ENCODE measurements around the gene C17orf100.
"Not testable (repeated sequence)": the region's sequence is repeated elsewhere in the genome, so short reads cannot be mapped to it uniquely, and the experiment has no call there.

C17orf100 gene

DNA sequence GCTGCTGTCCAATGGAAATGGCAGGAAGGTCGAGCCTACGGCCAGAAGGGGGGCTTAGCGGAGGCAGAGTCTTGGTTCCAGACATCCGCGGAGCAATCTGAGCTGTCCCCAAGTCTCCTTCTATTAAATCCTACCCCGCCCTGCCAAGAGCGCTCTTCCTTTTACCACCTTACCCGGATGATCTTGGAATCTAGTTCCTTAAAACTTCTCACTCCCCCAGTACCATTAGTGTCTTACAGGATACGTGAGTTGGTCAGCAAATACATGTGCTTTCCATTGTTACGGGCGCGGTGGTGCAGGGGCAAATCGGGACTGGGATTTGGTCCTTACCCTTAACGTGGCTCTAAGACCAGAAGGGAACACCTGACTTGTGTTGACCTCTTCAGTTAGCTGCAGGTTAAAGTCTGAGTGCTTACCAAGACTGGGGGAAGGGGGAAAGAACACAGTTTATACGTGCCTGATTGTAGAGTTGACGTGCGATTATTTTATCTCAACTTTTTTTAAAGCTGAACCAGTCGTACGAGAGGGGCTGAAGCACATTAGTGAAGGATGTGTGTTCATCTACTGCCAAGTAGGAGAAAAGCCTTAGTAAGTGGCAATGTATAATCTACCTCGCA lies 10.2 kb upstream of the C17orf100 start:
- no peak for DNase-seq (ENCODE audit: low read depth in 2 of 2)

DNA sequence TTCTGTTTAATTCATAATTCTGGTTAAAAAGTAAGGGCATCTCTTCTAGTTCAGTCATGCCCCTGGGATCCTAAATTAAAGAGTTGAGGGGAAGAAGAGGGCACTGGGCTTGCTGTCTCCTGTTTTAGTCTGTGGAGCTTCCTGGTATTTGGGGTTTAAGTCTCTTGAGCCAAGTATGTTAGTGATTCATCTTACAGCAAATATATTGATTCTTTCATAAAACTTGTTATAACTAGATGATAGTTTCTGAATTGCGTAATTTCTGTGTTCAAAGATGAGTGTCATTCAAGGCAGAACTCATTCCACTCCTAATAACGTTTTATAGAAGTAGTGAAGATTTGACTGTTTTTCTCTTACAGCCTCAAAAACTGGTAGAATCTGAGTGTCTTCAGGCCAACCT lies 9.0 kb upstream of the C17orf100 start:
- no peak for DNase-seq (ENCODE audit: low read depth in 2 of 2)

DNA sequence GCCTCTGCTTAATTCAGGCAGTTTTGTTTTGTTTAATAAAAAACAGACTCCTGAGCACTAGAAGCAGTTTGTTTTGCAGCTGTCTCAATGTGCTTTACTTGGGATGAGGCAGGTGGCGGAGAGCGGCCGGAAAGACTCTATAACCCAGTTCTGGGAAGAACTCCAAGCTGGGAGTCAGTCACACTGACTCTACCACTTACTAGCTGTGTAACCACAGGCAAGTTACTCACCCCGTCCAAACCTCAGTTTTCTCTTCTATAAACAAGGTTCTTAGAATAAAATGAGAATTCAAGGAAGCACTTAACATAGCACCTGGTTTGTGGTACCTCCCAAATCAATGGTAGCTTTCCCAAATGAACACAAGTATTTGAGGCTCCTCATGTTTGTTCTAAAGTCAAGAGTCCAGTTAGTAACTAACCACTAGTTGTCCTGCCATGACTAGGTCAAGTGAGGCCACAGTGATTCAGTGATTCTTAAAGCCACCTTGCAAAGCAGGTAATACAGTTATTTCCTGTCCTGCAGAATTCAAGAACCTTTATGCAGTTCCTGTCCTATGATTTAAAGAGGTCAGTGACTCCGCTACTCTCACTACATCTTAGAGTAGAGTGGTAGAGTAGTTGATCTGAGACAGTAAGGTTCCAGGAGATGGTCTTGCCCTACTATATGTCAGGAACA lies 8.0 kb upstream of the C17orf100 start:
- DNase-seq (ENCODE audit: low read depth in 2 of 2), result no peak

DNA sequence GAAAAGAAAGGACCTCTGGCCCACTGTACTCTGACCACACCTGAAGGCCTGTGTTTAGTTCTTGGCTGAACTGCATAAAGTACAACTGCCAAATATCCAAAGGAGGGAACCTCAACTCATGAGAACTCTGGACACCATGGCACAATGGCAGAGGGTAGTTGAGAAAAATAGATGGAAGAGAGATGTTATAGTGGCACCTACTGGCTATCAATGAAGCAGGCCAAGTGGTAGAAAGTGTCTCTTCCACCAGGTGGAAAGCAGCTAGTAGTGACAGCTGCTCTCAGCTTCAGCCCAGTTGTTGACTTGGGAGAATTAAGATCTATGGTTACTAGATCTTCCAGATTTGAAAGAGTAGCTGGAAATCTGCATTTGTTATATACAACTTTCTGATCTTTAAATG lies 3.4 kb upstream of the C17orf100 start:
- DNase-seq (ENCODE audit: low read depth in 2 of 2), result no peak

DNA sequence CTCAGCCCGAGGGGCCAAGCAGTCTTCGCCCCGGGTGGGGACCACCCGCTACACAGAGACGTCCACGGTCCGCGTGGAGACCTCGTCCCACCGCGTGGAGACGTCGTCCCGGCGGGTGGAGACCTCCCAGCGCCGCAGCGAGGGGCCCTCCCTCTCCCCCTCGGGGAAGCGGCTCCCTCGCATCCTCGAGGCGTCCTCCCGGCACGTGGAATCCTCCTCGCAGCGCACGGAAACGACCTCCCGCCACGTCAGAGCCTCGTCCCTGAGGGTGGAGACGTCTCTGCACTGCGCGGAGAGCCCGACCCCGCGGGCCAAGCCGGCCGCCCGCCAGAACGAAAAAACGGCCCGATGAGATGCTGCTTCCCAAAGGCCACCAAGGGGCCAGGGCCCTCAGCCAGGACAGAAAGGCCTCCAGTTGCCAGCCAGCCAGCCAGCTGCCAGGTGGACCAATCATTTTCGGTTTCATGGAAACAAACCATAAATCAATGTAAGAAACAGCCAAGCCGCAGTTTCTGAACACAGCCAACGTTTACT lies 424 bp downstream of the C17orf100 start:
- DNase-seq (ENCODE audit: low read depth in 2 of 2), result no peak

DNA sequence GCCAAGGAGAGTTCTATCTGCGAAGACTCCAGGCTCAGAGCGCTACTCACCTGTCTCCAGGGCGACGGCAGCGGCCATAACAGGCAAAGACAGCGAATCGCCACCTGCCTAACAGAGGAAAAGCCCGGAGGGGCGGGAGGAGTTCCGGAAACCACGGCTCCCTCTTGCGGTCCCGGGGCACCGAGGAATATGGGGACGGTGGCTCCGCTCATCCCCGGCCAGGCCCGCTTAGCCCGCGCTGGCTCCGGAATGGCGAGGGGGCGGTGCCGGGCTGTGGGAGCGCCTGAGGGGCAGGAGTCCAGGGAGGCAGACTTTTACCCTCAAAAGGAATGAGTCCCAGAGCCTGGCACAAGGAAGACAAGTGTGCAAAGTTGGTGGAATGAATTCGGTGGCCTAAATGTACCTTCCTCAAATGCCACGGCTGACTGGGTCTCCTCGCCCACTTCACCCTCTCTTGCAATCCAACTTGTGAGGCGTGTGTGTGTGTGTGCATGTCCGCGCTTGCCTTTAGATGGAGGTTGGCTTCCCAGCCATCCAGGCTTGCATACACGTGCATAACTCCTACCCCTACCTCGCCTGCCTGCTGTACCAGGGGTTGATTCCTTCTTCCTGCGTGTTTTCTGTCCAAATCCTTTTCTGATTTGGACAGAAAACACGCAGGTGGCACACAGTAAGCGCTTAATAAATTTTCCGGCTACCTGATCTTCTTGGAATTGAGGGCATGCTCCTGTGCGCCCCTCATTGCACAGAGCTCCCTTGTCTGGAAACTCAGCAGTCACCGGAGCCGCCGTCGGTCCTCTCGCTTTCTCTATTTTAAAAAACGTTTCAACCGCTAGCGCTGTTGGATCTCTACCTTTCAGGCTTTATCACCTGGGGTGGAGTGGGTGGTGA lies 3.5 kb downstream of the C17orf100 start:
- DNase-seq (ENCODE audit: low read depth in 2 of 2), result no peak

DNA sequence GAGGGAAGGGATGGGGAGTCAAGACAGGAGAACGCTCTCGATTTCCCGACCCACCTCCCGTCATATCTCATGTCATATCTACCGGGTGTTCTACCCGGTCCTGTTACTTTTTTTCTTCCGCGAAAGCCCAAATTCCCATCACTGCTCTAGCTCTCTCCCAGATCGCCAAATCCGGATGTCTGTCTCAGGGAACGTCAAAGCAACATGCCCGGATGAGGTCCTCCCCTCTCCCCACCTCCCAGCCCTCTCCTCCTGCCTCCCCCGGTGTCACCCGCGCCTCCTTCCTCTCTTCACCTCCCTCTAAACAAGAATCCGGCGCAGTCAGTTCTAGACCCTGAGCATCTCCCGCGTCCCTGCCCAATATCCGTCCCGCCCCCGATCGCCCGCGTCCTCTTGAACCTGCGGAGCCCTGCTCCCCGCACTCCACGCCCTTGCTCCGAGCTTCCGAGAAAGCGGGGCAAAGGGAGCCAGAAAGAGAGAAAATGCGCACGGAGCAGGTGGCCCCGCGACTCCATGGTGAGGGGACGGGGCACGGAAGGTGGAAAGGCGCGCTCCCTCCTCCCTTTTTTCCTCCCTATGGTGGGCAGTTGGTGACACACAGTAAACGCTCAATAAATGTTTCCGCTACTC lies 4.3 kb downstream of the C17orf100 start:
- DNase-seq (ENCODE audit: low read depth in 2 of 2), result not testable (repeated sequence)

DNA sequence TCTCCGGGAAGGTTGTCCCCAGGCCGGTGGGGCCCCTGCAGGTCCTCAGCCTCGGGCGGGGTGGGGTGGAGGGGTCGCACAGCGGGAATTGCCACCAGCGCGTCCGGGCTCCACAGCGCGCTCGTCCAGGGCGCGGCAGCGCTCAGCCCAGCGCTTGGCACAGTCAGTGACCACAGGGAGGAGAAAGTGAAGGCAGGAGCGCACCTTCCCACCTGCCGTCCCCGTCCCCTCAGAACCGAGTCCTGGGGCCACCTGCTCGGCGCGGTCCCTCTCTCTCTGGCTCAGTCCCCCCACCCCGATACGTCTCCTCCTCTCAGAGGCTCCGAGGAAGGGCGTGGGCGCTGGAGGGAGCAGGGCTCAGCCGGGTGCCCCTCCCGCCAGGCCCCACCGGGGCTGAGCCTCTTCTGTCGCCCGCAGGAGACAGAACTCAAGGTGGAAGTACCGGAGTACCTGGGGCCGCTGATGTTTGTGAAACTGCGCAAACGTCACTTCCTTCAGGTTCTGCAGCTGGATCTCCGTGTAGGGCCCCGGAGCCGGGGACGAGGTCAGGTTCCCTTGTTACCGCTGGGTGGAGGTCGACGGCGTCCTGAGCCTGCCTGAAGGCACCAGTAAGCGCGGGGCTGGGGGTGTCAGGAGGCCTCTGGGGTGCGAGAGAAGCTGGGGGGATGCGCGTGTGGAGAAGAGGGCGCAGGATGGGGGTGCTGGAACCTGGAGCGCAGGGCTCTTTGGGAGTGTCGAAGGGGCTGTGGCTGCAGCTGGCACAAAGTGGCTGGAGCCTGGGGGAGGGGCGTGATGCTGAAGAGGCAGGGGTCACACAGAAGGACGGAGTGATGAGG lies 5.5 kb downstream of the C17orf100 start:
- peak in 1 of 2 donors; percentile 59 for DNase-seq (ENCODE audit: low read depth in 2 of 2)

DNA sequence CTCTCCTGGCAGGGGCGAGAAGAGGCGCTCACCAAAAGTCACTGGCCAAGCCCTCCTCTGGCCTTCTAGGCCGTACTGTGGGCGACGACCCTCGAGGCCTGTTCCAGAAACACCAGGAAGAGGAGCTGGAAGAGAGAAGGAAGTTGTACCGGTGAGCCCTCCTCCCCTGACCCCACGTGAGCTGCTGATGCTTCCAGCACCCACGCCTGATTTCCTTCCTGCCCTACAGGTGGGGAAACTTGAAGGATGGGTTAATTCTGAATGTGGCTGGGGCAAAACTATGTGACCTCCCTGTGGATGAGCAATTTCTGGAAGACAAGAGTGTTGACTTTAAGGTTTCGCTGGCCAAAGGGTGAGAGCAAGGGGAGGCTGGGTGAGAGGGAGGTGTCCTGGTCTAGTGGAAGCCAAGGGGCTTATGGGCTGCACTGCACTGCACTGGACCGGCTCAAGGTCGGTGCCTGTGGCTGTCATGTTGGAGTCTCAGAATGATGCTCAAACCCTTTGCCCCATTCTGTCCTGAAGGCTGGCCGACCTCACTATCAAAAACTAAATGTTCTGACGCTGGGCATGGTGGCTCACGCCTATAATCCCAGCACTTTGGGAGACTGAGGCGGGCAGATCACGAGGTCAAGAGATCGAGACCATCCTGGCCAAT lies 6.2 kb downstream of the C17orf100 start:
- DNase-seq (ENCODE audit: low read depth in 2 of 2), result no peak

DNA sequence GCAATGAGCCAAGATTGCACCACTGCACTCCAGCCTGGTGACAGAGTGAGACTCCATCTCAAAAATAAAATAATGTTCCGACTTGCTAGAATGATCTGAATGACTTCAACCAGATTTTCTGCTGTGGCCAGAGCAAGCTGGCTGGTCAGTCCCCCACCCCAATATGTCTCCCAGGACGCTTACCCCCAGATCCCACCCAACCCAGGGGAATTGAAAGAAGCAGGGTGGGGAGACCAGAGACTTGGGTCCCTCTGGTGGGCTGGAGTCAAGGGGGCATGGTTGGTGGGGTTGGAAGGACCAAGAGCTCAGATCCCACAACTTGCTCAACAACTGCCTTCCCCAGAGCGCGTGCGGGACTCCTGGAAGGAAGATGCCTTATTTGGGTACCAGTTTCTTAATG lies 6.8 kb downstream of the C17orf100 start:
- DNase-seq (ENCODE audit: low read depth in 2 of 2), result not testable (repeated sequence)

DNA sequence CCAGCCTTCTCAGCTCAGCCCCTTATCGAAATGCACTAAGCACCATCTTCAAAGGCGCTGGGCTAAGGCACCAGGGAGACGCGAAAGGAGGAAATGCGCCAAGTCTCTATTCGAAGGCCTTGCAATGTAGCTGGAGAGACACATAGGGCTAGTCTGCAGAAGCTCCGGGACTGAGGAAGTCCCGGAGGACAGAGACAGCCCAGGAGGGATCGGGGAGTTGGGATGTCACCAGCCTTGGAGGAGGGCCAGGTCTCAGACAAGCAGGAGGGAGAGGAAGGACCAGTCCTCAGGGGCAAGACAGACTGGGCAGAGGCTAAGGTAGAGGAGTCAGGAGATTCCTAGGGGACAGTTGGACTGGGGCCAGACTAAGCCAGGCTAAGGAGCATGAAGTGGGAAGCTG lies 8.5 kb downstream of the C17orf100 start:
- no peak for DNase-seq (ENCODE audit: low read depth in 2 of 2)

DNA sequence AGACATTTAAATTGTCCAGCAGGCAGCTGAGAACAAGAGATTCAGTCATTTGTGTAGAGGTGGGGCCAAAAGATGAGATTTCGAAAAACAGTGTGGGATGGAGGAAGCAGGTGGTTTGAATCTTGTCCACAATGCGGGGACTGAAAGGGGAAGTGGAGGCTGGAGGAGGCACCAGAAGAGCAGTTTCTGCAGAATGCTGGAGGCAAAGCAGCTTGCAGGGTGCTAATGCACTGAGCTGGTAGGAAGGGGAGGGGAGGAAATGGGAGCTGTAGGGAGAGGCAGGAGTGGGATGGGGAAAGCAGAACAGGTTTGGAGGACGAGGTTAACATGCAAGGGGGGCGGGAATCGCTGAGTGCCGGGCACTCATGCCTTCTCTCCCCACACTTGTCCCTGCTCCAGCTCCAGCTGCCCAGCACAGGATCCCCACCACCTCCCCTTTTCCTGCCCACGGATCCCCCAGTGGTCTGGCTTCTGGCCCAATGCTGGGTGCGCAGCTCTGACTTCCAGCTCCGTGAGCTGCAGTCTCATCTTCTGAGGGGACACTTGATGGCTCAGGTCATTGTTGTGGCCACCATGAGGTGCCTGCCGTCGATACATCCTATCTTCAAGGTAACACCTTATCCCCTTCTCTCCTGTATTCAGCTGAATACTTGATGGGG lies 9.4 kb downstream of the C17orf100 start:
- no peak for DNase-seq (ENCODE audit: low read depth in 2 of 2)

DNA sequence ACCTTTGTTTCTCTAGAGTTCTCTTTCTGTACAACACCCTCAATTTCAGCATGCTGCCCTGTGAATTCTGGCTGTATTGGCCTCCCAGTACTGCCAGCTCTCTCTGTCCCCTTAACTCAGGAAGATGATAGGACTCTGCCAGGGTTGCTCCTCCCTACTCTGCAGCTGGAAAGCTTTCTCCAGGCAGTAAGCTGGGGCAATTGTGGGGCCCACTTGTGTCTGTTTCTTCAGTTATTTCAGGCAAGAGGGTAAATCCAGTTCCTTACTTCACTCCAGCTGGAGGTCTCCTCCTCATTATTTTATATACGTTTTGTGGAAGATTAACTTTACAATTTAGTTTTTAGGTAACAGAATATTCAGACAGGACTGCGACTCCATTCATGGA lies 9.9 kb downstream of the C17orf100 start:
- DNase-seq (ENCODE audit: low read depth in 2 of 2), result no peak

DNA sequence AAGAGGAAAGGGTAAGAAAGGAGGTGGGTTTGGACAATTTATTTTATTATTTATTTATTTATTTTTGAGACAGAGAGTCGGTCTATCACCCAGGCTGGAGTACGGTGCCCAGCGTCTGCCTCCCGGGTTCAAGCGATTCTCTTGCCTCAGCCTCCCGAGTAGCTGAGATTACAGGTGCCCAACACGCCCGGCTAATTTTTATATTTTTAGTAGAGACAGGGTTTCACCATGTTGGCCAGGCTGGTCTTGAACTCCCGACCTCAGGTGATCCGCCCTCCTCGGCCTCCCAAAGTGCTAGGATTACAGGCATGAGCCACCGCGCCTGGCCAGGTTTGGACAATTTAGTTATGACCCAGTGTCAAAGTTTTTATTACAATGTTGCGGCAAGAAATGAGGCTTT lies 11.6 kb downstream of the C17orf100 start:
- DNase-seq (ENCODE audit: low read depth in 2 of 2), result not testable (repeated sequence)

DNA sequence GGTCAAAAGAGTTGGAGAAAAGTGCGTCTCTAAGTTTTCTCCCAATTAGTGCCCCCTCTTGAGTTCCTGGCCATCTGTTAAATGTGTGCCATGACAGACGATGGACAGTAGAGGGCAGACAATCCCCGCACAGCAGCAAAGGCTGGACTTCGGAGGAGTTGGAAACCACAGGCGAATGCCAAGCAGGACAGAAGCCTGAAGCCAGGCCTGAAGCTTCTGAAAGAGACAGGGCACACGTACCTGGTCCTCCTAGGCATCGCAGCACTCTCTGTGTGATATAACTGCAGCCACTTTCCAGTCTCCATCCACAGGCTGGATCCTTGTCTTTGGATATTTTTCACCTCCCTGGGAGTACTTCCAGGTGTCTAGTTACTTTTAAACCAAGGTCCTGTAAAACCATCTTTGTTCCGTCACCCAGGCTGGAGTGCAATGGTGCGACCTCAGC lies 14.5 kb downstream of the C17orf100 start:
- DNase-seq (ENCODE audit: low read depth in 2 of 2), result peak in 1 of 2 donors; percentile 34

DNA sequence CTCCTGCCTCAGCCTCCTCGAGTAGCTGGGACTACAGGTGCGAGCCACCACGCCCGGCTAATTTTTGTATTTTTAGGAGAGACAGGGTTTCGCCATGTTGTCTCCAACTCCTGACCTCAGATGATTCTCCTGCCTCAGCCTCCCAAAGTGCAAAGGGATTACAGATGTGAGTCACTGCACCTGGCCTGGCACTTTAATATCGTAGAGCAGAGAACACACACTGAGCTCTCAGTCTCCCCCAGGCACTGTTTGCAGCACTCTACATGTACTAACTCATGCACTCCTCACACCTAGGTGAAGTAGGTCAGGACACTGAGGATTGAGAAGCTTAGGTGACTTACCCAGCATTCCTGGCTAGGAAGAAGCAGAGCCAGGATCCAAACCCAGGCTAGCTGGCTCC lies 15.0 kb downstream of the C17orf100 start:
- DNase-seq (ENCODE audit: low read depth in 2 of 2), result no peak

DNA sequence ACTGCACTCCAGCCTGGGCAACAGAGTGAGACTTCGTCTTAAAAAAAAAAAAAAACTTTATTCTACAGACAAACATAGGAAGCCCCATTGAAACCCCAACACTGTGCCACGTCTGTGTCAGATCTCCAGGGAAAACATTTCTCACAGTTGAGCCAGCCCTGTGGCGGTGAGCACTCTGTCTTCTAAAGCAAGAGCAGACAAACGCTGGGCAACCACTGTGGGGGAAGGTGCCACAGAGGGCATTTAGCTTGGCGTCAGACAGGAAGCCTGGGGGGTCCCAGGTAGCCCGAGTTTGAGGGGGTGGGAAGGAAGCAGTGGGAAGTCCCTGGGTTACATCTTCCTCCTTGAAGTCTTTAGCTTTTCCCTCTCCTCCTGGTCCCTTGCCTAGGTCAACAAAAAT lies 16.0 kb downstream of the C17orf100 start:
- DNase-seq (ENCODE audit: low read depth in 2 of 2), result no peak

DNA sequence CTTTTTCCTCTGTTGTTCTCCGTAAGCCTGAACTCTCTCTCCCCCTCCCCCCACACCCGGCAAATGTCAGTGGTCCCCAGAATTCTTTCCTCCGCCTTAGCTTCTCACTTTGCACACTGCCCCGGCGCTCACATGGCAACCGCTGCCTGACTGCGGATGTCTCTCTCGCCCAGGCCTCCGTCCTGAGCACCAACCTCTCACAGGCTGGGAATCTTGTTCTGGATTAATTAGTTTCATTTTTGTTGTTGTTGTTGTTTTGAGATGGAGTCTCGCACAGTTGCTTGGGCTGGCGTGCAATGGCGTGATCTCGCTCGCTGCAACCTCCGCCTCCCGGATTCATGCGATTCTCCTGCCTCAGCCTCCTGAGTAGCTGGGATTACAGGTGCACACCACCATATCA lies 16.7 kb downstream of the C17orf100 start:
- no peak for DNase-seq (ENCODE audit: low read depth in 2 of 2)

DNA sequence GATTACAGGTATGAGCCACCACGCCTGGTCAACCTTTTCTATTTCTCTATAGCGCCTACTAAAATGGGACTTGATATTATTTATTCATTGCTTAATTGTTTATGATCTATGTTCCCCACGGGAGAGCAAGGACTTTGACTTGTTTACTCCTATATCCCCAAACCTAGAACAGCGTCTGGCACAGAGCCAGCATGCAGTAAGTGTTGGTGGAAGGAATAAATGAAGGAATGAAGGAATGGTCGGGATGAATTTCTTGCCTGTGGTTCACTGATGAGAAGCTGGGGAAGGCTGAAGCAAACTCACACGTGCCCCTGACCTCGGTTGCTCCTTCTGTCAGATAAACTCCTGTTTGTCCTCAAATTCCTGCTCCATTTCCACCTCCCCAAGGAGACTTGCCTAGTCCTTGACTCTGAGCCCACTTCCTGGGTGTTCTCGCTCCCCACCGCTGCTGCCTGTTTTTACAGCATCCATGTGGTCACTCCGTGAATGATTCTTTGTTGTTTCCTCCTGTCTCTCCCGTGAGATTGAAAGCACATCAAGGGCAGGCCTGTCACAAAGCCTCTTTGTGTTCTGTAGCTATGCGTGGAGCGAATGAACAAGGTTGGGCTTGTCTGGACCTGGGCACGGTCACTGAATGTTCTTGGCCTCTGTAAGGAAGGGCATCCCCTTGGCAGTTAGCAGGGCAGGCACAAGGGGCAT lies 17.3 kb downstream of the C17orf100 start:
- no peak for DNase-seq (ENCODE audit: low read depth in 2 of 2)
